HG02973 (cell line): ENCODE data around the gene LLPH.
A peak's percentile ranks its signal among the peaks of the same experiment; 100 is the strongest.

Experiments used
- ATAC-seq: cut with Tn5 transposase; IDR thresholded peaks from one replicate; pipeline ENCODE4 v1.9.1; 2021; ENCODE audit warnings: moderate library complexity; ENCODE audit not compliant: unreplicated experiment

LLPH gene

GRCh38 chr12:66103016-66103913 lies 27.3 kb downstream of the LLPH start:
- ATAC-seq = no peak

- no peak for ATAC-seq
Observed at GRCh38 chr12:66092559-66093269, 37.8 kb downstream of the LLPH start.

DNA sequence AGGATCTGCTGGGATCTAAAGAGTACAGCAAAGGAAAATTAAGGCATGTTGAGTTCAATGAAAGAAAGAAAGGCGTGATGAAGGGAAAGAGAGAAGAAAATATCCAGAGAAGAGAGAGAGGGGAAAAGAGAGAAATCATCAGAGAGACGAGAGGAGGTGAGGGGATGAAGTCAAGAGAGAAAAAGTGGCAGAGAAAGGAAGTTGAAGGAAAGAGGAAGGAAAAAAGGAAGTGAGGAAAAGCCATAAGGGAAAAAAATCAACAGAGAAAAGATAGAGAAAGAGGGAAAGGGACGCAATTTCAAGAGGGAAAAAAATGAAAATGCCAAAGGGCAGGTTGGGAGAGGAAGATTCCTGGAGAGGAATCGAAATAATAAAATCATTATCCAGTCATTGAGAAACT lies 40.4 kb downstream of the LLPH start:
- ATAC-seq = no peak

DNA sequence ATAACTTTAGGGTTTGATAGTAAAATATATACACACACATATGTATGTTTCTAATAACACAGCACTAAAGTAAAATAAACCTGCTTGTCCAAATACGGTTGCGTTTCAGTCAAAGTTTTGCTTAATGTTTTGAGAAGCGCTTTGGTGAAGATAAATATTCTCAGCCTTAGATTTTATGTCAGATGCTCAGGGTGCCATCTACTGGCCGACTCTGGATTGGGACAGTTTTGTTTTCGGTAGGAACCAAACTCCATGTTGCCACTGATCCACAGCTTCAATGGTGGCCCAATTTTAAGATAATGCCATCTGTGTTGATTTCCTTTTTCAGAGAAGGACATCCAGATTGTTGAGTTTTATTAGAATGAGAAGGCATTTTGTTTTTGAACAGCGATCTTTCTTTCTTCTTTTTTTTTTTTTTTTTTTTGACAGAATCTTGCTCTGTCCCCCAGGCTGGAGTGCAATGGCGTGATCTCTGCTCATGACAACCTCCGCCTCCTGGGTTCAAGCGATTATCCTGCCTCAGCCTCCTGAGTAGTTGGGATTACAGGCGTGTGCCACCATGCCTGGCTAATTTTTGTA lies 43.1 kb downstream of the LLPH start:
- ATAC-seq = peak; percentile 76

- ATAC-seq = no peak
Observed at GRCh38 chr12:66085998-66086397, 44.6 kb downstream of the LLPH start.

DNA sequence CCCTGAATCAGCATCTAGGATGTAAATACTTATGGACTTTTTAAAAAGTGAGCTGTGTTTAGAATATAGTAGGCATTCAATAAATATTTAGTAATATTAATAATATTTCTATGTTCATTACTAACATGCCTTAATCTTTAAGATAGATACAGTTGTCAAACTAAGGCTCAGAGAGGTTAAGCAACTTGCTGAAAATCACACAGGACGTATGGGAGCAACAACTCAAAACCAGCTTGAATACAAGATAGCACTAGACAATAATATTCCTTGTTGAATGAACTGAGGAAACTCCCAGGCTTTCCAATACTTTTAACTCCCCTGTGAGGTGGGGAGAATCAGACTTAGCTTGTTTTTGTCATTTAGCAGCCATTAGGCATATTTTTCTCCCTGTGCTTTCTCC lies 45.3 kb downstream of the LLPH start:
- ATAC-seq = no peak

DNA sequence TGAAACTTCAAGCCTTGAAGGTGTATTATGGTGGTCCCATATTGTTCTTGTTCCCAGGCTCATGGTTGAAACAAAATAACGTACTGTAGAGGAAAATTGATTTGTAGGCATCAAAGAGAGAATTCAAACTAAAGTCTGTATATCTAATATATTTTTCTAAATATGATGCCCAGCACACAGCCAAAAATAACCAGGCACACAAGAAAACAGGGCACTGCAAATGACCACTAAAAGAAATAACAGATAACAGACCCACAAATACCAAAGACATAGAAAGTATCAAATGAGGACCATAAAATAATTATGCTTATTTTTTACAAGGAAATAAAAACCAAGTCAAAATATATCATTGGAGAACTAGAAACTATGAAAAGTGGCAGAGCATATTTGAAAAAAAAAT lies 46.8 kb downstream of the LLPH start:
- no peak for ATAC-seq

DNA sequence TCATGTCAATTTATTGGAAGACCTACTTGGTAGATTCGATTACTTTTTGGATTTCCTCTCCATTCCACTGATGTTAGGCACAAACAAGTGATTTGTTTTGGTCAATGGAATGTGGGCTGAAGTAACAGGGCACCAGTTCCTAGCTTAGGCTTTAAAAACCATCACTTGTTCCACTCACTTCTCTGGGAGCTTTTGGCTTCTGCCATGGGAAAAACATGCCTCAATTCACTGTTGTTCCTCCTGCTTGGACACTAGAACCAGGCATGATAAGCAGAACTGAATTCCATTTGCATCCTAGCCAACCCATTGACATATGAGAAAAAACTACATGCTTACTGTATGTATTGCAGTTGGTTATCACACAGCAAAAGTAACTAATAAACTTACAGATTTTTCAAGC lies 47.8 kb downstream of the LLPH start:
- ATAC-seq = no peak

DNA sequence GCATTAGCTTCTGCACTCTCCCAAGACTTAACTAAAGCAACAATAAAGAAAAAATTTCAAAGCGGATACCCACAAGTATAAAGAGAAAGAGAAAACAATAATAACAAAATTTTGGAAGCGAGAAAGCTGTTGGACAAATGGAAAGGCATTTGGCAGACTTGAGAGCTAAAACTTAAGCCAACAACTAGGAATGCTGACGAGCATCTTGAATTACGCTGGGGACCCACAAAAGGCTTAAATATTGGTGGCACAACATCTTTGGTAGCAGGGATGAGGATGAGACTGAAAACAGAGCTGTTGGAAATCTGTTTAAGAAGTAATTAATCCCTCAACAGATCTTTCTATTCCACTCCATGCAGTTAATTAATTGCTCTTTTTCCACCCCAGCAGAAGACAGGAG lies 49.8 kb downstream of the LLPH start:
- ATAC-seq = no peak

GRCh38 chr12:66077542-66077941 lies 53.0 kb downstream of the LLPH start:
- no peak for ATAC-seq

DNA sequence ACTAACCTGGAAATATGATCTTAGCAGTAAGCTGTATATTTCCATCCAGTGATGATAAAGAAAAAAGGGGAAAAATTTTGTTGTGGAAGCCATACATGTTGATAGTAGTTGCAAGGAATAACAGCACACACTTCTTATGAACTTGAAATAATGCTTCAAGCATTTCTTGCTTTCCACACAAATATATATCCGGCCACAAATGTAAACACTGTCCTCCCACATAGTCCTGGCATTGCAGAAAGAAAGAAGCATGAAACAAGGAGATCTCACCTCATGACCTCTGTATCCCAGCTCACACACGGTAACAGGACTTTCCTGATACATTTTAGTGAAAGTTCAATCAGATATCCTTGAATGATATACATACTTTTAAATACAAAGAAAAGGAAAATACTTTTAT lies 56.0 kb downstream of the LLPH start:
- ATAC-seq = no peak

GRCh38 chr12:66072566-66072965 lies 58.0 kb downstream of the LLPH start:
- ATAC-seq = peak; percentile 28

DNA sequence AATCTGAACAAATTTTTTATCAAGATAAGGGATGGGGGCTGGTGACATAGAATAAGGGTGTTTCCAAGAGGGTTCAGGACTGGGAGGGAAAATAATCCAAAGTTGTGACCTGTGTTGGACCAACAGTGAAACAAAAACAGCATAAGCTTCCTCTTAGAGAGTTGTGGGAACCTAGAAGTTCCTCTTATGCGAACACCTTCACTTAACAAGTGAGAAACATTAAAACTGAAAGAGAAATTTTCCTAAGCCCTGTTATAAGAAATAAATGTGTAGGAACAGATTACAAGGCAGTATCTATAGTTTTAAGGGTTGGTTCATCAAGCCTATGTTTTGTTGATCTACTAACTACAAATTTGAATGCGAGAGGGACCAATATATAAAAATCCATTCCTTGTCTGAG lies 58.4 kb downstream of the LLPH start:
- ATAC-seq = peak; percentile 68

GRCh38 chr12:66071549-66071948 lies 59.0 kb downstream of the LLPH start:
- ATAC-seq = no peak

DNA sequence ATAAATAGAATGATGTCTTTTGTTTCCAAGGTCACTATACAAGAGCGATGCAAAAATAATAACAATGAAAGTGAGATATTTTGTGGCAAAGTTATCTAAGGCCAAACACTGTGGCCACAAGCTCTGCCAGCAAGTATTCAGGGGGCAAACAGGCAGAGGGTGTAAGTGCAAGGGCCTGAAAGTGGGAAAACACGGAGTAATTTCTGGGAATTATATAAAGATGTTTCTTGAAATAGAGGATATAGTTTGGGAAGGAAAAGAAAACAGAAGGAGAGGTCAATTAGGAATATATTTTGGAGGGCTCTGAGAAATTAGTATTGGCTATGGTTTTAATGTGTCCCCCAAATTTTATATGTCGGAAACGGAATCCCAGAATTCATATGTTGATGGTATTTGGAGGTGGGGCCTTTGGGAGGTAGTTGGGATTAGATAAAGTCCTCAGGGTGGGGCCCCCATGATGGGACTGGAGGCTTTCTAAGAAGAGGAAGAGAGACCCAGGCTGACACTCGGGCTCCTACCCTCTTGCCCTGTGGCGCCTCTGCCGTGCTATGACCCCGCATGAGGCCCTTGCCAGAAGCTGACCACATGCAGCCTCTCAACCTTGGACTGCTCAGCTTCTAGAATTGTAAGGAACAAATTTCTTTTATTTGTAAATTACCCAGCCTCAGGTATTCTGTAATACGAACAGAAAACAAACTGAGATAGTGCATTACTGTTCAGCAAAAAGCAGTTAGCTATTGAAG lies 60.0 kb downstream of the LLPH start:
- no peak for ATAC-seq

- ATAC-seq = no peak
Observed at GRCh38 chr12:66066929-66067523, 63.5 kb downstream of the LLPH start.
